ENCODE results near the gene RIC1.

- TF ChIP-seq CTCF (IDR thresholded peaks at IDR 0.05) (no peak), POLR2AphosphoS5 (IDR thresholded peaks at IDR 0.05) (no peak)
Measured at GRCh38 chr9:5811751-5812150, 182.8 kb downstream of the RIC1 start.

Measured in upper lobe of left lung (tissue), 4 donors.